OCI-LY3 (cell line): Measurements from ENCODE around the gene ELP4.

Experiments
- CTCF ChIP-seq: fragments of 200-600, 300-600 bp; sonication (generic); IDR thresholded peaks from 2 replicates; pipeline ENCODE4 v1.5.1; 2014; ENCODE audit warnings: antibody characterized with exemption, low read length, low read depth
- EZH2phosphoT487 ChIP-seq: fragments of 200-600 bp; shearing (Covaris generic); IDR thresholded peaks from 2 replicates; pipeline ENCODE4 v1.6.1; 2018; ENCODE audit warnings: antibody characterized with exemption, mixed run types, low read depth

GRCh38 chr11:31802609-31802989 is 293.0 kb downstream of the ELP4 start:
- no peak for TF ChIP-seq CTCF
- TF ChIP-seq EZH2phosphoT487 = no peak
